ACHN (cell line): ENCODE results near the gene S100A16.

ENCODE experiments used
- DNase-seq: peaks from one replicate; pipeline ENCODE4 v3.0.0-alpha.2; 2015
- in situ Hi-C: cut with HindIII; loops from 2 replicates; pipeline ENCODE4 v1.10.0; 2017; ENCODE audit warnings: low sequenced_read_pairs, low pct_ligation_motif_present, low pct_unique_long_range_greater_than_20kb

The S100A16 gene

DNA sequence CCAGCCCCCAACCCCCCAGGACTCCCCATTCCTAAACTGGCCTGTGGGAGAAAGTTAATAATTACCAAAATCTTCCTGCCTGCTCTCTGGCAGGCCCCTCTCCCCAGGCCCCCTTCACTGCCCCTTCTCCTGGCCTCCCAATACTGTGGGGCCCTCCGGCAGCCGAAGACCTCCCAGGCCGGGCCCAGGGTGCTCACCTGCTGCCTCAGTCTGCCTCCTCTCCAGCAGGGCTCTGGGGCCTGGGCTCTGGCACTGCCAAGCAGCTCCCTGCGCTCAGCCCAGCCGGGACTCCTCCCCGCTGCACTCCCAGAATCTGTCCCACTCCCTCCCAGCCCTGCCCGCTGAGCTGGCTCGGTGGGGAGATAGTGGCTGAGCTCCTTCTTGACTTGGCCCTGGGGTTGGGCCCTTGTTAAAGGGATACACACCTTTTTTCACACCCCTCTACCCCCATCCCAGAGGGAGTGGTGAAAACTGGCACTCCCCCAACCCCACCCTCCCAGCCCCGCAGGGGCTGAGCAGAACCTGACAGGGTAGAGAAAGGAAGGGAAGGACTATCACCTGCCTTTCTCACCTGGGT lies at the start of gene S100A16:
Gene S100A16, minus strand, starts transcription at position 383 of the 577 bp plus-strand sequence. CDS start 4,986 bp downstream, outside the sequence.
- in situ Hi-C loops, result no loop called here

DNA sequence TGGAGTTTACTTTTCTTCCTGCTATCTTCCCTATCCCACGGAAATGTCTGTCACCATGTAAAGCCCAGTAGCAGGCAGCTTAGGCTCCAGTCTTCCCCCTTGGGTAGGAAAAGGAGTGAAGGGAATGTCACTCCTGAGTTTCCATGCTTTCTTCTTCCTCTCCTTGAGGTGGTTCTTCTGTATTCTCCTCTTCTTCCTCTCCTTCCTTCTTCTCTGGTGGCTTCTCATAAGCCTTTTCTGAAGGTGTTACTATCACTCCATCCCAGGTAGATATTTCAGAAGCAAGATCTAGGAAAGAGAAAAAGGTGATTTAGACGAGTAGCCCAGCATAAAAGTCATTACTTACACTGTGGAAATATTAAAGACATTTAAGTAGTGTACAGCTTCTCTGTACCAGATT lies 49.3 kb upstream of the S100A16 start:
- DNase-seq, result no peak
- in situ Hi-C loops, result no loop called here

More for the DNA sequence above, at the start of gene S100A16:
- peak; percentile 92 for DNase-seq

GRCh38 chr1:153661111-153661708 lies 48.3 kb upstream of the S100A16 start:
- in situ Hi-C loops, result no loop called here
- DNase-seq, result no peak

DNA sequence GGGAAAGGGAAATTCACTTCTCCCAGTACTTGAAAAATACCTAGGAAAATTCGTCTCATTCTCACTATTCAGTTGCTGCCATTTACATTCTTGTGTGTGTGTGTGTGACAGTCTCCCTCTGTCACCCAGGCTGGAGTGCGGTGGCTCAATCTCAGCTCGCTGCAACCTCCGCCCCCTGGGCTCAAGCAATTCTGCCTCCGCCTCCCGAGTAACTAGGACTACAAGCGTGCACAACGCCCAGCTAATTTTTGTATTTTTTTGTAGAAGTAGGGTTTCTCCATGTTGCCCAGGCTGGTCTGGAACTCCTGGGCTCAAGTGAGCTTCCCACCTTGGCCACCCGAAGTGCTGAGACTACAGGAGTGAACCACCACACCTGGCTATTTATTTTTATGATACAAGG lies 46.7 kb upstream of the S100A16 start:
- in situ Hi-C loops, result no loop called here
- DNase-seq, result no peak

DNA sequence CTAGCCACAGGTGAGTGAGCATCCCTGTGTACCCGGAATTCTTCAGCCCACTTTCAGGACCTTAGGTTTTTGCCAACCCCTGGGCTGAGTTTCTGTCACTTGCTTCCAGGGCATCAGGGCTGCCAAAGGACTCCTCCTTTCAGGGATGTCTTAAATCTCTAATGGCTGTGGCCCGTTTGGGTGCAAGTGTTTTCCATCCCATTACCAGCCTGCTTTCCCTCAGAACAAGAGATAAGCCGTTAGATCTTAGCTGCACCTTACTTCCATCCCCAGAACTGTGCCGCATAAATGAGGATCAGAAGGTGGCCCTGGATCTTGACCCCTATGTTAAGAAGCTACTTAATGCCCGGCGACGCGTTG lies 46.2 kb upstream of the S100A16 start:
- in situ Hi-C loops, result no loop called here
- DNase-seq, result no peak

GRCh38 chr1:153658400-153659174 lies 45.6 kb upstream of the S100A16 start, which contains the start of gene SNAPIN:
Gene SNAPIN (plus strand): TSS chr1:153658703. CDS start chr1:153658744, 41 bp downstream.
- in situ Hi-C loops, result no loop called here
- DNase-seq, result peak; percentile 90

- no peak for DNase-seq
- in situ Hi-C loops, result no loop called here
Observed at GRCh38 chr1:153655333-153655732, 42.4 kb upstream of the S100A16 start.

- in situ Hi-C loops, result no loop called here
- DNase-seq, result peak; percentile 44
Observed at GRCh38 chr1:153652805-153653500, 40.0 kb upstream of the S100A16 start.

DNA sequence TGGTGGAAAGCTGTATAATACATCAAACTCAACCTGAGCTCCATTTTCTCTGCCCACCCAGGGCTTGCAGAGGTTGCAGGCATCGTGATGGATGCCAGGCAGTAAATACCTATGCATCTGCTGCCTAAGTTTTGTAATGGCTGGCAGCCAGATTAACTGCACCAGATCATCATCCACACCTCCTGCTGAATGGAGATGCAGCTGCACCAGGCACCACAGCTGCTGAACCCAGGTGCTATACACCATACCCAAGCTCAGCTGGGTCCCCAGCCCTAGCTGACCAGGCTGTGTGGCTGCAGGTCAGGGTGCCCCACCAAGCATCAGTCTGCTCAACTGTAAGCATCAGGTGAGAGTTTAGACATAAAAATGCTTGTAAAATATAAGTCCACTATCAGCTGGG lies 38.8 kb upstream of the S100A16 start:
- in situ Hi-C loops, result no loop called here
- DNase-seq, result no peak

GRCh38 chr1:153649863-153650235 lies 36.9 kb upstream of the S100A16 start:
- DNase-seq, result no peak
- in situ Hi-C loops, result no loop called here

DNA sequence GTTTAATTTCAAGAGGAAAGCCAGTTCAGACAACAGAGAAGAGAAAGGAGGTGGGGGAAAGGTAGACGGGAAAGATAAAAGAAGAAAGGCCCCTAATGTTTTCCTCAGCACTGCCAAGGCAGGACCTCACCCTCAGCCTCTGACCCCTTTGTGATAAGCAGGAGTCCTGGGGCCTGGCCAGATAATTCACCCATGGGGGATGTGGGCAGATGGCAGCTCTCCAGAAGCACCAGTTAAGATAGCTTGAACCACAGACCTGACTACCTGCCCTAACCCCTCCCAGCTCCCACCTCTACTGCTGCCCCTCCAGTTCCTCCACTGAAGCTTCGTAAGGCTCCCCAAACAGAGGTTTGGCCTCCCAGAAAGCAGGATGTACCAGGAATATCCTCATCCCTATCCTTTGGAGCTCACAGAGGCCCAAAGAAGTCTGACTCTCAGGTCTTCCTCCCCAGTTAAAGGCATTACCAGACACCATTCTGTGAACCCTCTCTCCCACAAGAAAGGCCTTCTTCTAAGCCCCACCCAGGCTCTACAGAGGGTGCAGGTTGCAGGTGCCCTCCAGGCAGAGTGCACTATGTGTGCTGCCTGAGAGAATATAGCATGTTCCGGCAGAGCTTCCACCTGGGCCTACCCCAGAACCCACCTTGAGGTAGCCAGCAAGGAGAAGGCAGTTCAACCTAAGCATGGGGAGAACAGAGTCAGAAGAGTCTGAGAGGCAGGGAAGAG lies 36.4 kb upstream of the S100A16 start:
- DNase-seq, result no peak

DNA sequence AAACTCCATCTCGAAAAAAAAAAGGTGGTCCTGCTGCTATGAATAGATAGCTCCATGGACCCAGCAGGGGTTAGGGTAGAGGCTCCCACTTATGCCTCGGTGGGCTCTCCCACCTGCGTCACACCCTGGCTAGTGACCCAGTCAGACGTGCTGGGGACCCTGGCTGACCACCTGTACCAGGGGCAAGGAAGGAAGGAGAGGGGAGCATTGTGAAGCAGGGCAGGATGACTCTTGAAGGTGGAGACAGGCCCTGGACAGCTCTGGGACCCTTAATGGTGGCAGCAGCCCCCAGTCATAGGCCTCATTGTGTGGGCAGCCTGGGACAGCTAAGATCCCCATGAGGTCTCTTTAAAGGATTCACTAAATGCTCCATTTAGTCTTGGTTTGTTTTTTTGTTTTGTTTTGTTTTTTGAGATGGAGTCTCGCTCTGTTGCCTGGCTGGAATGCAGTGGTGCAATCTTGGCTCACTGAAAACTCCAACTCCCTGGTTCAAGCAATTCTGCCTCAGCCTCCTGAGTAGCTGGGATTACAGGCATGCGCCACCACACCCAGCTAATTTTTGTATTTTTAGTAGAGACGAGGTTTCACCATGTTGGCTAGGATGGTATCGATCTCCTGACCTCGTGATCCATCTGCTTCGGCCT lies 35.2 kb upstream of the S100A16 start:
- in situ Hi-C loops, result no loop called here
- peak; percentile 37 for DNase-seq

More for the DNA sequence above, 36.4 kb upstream of the S100A16 start:
- in situ Hi-C loops, result no loop called here

- in situ Hi-C loops, result no loop called here
- DNase-seq, result no peak
Observed at GRCh38 chr1:153647346-153647714, 34.4 kb upstream of the S100A16 start.

- in situ Hi-C loops, result no loop called here
- DNase-seq, result no peak
Observed at GRCh38 chr1:153646672-153647345, 33.9 kb upstream of the S100A16 start.

GRCh38 chr1:153643816-153644215 lies 30.9 kb upstream of the S100A16 start:
- in situ Hi-C loops, result no loop called here
- no peak for DNase-seq

GRCh38 chr1:153643100-153643499 lies 30.2 kb upstream of the S100A16 start:
- no peak for DNase-seq
- in situ Hi-C loops, result no loop called here

- in situ Hi-C loops, result no loop called here
- no peak for DNase-seq
Observed at GRCh38 chr1:153642161-153642560, 29.2 kb upstream of the S100A16 start.

DNA sequence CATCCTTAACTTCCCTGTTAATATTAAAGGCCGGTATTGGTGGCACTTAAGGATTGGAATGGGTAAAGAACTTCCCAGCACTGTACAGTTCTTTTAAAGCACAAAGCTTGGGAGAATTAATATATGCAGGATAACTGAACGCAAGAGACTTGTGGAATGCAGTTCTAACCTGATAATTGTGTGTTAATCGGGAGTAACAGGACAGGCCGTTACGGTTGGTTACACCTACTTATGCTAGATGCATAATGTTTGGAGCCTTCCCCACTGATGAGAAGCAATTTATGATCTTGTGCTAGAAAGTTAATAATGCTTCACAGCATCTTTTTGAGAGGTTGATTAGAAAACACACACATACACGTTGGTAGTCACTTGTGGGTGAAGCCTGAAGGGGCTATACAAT lies 27.9 kb upstream of the S100A16 start:
- DNase-seq, result no peak
- in situ Hi-C loops, result no loop called here
